ENCODE measurements around the gene THPO.

THPO gene

DNA sequence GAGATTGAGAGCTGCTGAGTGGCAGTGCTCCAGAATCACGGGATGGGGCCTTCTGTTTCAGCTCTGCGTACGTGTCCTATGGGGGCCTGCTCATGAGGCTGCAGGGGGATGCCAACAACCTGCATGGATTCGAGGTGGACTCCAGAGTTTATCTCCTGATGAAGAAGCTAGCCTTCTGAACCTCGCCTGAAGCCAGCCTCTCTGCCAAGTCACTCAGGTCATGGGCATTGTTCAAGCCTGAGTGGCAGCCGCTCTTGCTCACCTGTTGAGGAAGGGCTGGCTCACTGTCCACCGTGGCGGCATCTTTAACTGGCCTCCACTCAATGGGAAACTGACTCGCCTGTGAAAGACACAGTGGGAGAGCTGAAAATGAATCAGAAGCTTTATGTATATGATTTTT lies 9.9 kb downstream of the THPO start:
- H3K27me3 ChIP-seq (ENCODE audit: control insufficient read depth in 1 of 2, insufficient read depth in 2 of 2, low read length in 2 of 2): no peaks in the 10 kb centered on the region
- no peak overlapping the region for H3K4me3 ChIP-seq (ENCODE audit: low read depth in 1 of 2, low read length in 2 of 2)
- no peaks in the 10 kb centered on the region for H3K9me3 ChIP-seq (ENCODE audit: control insufficient read depth in 1 of 2, low read length in 2 of 2)
- H3K4me1 ChIP-seq (ENCODE audit: control insufficient read depth in 1 of 2, insufficient read depth in 2 of 2, low read length in 2 of 2): peaks cover 10 to 23% of the 10 kb centered on the region in 2 donors
- no peak overlapping the region for H3K9ac ChIP-seq (ENCODE audit: low read depth in 1 of 2, low read length in 2 of 2)
- H3K36me3 ChIP-seq (ENCODE audit: control insufficient read depth in 1 of 2, insufficient read depth in 2 of 2, low read length in 2 of 2): peaks cover 16 to 45% of the 10 kb centered on the region in 2 donors
- no peak overlapping the region for H3K27ac ChIP-seq (ENCODE audit: low read depth, low read length)

DNA sequence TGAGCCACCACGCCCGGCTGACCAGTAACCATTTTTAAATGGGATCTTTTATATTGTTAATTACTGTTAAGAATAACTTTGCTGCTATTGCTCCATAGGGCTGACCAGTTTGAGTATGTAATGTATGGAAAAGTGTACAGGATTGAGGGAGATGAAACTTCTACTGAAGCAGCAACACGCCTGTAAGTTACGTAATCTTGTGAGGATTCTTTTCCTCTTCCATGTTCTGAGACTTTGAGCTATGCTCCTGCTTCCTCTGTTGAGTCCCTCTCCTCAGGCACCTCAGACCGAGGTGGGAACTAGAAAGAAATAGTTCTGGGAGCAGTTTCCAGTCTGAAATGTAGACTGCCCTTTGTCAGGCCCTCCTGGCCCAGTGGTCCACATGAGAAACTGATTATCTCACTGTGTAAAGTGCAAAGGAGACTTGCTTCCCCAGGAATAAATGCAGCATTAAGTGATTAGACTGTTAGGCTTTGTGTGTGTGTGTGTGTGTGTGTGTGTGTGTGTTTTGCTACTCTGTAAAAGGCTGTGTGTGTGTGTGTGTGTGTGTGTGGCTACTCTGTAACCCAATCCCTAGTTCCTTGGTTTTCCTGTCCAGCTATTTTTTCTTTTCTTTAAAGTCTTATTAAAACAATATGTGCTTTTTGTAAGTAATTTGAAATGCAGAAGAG lies 11.3 kb downstream of the THPO start:
- Histone ChIP-seq H3K36me3 (ENCODE audit: control insufficient read depth in 1 of 2, insufficient read depth in 2 of 2, low read length in 2 of 2) (peaks cover 16 to 45% of the 10 kb centered on the region in 2 donors), H3K27ac (ENCODE audit: low read depth, low read length) (no peak overlapping the region)

DNA sequence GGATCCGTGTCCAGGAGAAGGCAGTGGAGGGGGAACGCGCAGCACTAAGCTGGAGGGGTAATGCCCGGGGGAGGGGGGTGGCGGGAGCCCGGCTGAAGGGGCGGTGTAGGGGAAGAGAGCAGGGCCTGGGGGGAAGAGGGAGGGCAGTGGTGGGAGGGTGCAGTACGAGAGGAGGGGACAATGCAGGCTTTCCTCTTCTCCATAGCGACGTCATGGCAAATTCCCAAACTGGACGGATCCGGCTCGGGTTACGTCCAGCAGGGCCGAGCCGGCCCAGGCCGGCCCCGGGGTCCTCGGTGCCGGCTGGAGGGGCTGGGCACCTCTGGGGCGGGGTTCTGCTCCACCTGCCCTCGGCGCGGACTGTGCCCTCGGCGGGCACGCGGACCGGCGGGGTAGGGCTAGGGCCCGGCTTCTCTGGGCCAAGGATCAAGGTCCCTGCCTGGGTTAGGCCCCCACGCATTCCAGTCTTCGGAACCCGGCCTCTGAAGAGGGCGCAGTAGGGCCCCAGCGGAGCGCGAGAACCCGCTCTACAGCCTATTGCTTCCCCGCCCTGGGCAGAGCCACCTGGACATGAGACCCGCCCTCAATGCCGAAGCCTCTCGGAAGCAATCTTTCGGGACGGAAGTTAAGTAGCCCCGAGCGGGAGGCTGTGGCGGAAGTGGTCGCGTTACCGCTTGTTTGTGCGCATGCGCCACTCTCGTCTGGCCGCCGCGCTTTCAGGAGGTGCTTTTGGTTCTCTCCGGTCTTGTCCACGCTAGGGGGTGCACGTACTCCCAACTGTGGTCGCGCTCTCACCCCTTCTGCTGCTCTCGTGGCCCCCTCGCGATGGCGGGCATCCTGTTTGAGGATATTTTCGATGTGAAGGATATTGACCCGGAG lies 15.1 kb downstream of the THPO start:
- Histone ChIP-seq H3K9ac (ENCODE audit: low read depth in 1 of 2, low read length in 2 of 2) (peak overlapping the region; percentile 91 to 94), H3K4me3 (ENCODE audit: low read depth in 1 of 2, low read length in 2 of 2) (peak overlapping the region; percentile 91 to 93), H3K9me3 (ENCODE audit: control insufficient read depth in 1 of 2, low read length in 2 of 2) (no peaks in the 10 kb centered on the region), H3K27me3 (ENCODE audit: control insufficient read depth in 1 of 2, insufficient read depth in 2 of 2, low read length in 2 of 2) (no peaks in the 10 kb centered on the region), H3K4me1 (ENCODE audit: control insufficient read depth in 1 of 2, insufficient read depth in 2 of 2, low read length in 2 of 2) (peaks cover 26 to 36% of the 10 kb centered on the region in 2 donors), H3K36me3 (ENCODE audit: control insufficient read depth in 1 of 2, insufficient read depth in 2 of 2, low read length in 2 of 2) (peaks cover 12 to 34% of the 10 kb centered on the region in 2 donors), H3K27ac (ENCODE audit: low read depth, low read length) (peak overlapping the region; percentile 98)

More for the DNA sequence above, 11.3 kb downstream of the THPO start:
- no peak overlapping the region for H3K4me3 ChIP-seq (ENCODE audit: low read depth in 1 of 2, low read length in 2 of 2)
- H3K9me3 ChIP-seq (ENCODE audit: control insufficient read depth in 1 of 2, low read length in 2 of 2): no peaks in the 10 kb centered on the region
- no peaks in the 10 kb centered on the region for H3K27me3 ChIP-seq (ENCODE audit: control insufficient read depth in 1 of 2, insufficient read depth in 2 of 2, low read length in 2 of 2)
- peaks cover 10 to 23% of the 10 kb centered on the region in 2 donors for H3K4me1 ChIP-seq (ENCODE audit: control insufficient read depth in 1 of 2, insufficient read depth in 2 of 2, low read length in 2 of 2)
- no peak overlapping the region for H3K9ac ChIP-seq (ENCODE audit: low read depth in 1 of 2, low read length in 2 of 2)

DNA sequence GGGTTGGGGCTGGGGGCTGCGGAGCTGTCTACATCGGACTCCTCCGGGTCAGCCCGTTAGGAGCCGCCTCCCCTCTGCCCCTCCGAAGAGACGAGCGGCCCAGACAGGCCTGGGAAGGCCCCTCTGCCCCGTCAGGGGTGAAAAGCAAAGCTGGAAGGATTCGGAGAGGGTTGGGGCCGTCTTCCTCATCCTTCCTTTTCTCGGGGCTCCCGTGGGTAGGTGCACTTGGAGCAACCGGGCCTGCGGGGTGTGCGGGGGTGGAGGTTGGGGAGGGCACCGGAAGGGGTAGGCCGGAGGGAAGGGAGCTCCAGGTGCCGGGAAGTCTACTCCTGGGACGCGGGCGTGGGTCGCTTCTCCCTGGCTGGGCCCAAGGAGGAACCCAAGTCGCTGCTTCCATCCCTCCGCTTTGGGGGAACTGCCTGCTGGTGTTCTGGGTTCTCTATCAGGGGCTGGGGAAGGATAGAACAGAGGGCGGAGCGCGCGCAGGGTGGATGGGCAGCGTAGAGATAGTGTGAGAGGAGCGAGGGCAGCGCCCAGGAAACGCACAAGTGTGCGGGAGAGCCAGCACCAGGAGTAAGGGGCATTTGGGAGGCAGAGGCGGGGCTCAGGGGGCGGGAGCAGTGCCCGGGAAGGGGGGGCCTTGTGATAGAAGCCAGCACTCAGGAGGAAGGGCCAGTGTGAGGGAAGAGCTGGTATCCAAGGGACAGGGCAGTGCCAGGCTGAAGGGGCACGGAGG lies 15.9 kb downstream of the THPO start:
- no peaks in the 10 kb centered on the region for H3K9me3 ChIP-seq (ENCODE audit: control insufficient read depth in 1 of 2, low read length in 2 of 2)
- H3K4me3 ChIP-seq (ENCODE audit: low read depth in 1 of 2, low read length in 2 of 2): peak overlapping the region; percentile 91 to 93
- H3K9ac ChIP-seq (ENCODE audit: low read depth in 1 of 2, low read length in 2 of 2): peak overlapping the region; percentile 91 to 94
- peak overlapping the region; percentile 98 for H3K27ac ChIP-seq (ENCODE audit: low read depth, low read length)
- H3K4me1 ChIP-seq (ENCODE audit: control insufficient read depth in 1 of 2, insufficient read depth in 2 of 2, low read length in 2 of 2): peaks cover 26 to 36% of the 10 kb centered on the region in 2 donors
- peaks cover 9 to 36% of the 10 kb centered on the region in 2 donors for H3K36me3 ChIP-seq (ENCODE audit: control insufficient read depth in 1 of 2, insufficient read depth in 2 of 2, low read length in 2 of 2)
- H3K27me3 ChIP-seq (ENCODE audit: control insufficient read depth in 1 of 2, insufficient read depth in 2 of 2, low read length in 2 of 2): no peaks in the 10 kb centered on the region

DNA sequence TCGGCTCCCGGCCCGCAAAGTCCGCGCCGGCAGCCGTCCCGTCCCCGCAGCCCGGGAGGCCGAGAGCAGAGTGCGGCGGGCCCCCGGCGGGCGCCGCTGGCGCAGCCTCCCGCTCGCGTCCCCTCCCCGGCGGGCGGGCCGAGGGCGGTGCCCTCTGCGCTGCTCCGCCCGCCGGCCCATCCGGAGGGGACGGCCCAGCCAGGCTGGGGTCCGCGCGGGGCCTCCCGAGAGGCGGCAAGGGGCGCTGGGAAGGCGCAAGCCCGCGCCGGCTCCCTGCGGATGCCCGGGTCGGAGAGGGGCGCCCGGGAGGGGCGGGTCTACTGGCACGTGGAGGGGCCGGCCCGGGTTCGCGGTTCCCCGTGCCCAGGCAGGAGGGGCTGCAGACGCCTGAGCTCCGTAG lies 16.5 kb downstream of the THPO start, which contains the start of the genes CLCN2 and POLR2H:
TSS of gene CLCN2 (minus strand) at position 74 of the 400 bp plus-strand sequence. CDS start 126 bp downstream, outside the sequence.
TSS of gene POLR2H (plus strand) at position 179 of the 400 bp plus-strand sequence. CDS start 1,783 bp downstream, outside the sequence.
- peak within 1 kb of the TSS; percentile 91 to 93 for H3K4me3 ChIP-seq (ENCODE audit: low read depth in 1 of 2, low read length in 2 of 2)
- H3K4me1 ChIP-seq (ENCODE audit: control insufficient read depth in 1 of 2, insufficient read depth in 2 of 2, low read length in 2 of 2): peaks cover 26 to 32% of the 10 kb centered on the region in 2 donors
- H3K36me3 ChIP-seq (ENCODE audit: control insufficient read depth in 1 of 2, insufficient read depth in 2 of 2, low read length in 2 of 2): peaks cover 11 to 35% of the 10 kb centered on the region in 2 donors
- peak within 1 kb of the TSS; percentile 91 to 94 for H3K9ac ChIP-seq (ENCODE audit: low read depth in 1 of 2, low read length in 2 of 2)
- H3K27me3 ChIP-seq (ENCODE audit: control insufficient read depth in 1 of 2, insufficient read depth in 2 of 2, low read length in 2 of 2): no peaks in the 10 kb centered on the region
- H3K9me3 ChIP-seq (ENCODE audit: control insufficient read depth in 1 of 2, low read length in 2 of 2): no peaks in the 10 kb centered on the region
- peak within 1 kb of the TSS; percentile 98 for H3K27ac ChIP-seq (ENCODE audit: low read depth, low read length)

DNA sequence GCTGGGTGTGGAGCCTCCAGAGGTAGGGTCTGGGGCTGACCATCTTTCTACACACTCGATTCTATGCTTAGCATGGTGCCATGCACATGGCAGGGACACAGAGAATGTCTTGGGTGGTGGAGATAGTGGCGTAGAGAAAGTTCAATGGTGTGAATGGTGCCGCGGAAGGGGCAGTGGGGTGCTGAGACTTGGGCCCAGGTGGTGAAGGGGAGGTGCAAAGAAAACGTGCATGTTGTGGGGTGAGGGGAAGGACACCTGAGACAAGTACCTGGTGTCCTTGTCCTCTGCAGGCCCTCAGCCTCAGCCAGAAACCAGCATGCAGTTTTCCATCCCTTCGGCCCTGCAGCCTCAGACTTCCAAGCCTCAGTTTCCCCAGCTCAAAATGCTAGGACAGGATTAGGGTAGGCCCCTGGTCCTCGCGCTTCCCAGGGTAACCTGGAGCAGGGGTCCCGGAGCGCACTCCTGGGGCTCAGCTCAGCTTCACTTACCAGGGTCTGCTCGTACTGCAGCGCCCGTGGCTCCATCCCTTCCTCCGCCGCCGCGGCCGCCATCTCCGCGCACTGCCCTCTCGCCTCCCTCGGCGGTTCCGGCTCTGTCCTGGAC lies 17.0 kb downstream of the THPO start:
- Histone ChIP-seq H3K9me3 (ENCODE audit: control insufficient read depth in 1 of 2, low read length in 2 of 2) (no peaks in the 10 kb centered on the region), H3K9ac (ENCODE audit: low read depth in 1 of 2, low read length in 2 of 2) (peak overlapping the region; percentile 69 to 94), H3K36me3 (ENCODE audit: control insufficient read depth in 1 of 2, insufficient read depth in 2 of 2, low read length in 2 of 2) (peaks cover 10 to 35% of the 10 kb centered on the region in 2 donors), H3K4me3 (ENCODE audit: low read depth in 1 of 2, low read length in 2 of 2) (peak overlapping the region; percentile 91 to 93), H3K27me3 (ENCODE audit: control insufficient read depth in 1 of 2, insufficient read depth in 2 of 2, low read length in 2 of 2) (no peaks in the 10 kb centered on the region), H3K27ac (ENCODE audit: low read depth, low read length) (peak overlapping the region; percentile 58), H3K4me1 (ENCODE audit: control insufficient read depth in 1 of 2, insufficient read depth in 2 of 2, low read length in 2 of 2) (peaks cover 26 to 31% of the 10 kb centered on the region in 2 donors)

DNA sequence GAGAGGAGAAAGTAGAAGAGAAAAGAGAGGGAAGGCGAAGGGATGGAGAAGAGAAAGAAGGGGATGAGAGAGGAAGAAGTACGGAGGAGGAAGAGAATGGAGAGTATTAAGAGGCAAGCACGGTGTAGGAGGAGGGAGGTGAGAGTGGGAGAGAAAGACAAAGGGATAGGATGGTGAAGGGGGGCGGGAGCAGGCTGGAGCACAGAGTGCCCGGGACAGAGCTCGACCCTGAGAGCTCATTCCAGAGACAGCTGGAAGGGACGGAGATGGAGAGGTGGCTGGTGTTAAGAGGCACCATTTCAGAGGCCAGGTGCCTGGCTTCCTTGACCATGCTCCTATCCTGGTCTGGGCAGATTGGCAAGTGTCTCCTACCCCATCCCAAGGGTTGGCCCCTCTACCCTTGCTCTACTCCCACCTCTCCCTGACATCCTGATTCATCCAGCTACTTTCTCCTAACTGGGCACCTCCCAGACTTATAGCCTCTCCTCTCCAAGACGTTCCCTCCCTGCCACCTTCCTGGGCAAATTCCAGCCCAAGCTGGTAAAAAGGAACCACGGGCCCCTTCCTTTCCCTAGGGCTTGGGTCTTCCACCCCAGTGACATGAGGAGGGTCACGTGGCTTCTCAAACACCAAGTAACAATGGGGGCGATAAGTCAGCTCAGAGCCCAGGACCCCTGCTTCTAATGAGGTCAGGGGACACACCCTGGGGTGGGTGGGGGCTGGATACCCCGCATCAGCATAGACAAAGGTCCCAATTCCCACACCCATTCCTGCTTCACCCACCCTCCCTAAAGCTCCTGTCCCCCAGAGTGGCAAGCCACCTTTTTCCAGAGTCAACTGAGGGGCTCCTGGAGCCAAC lies 17.7 kb downstream of the THPO start:
- Histone ChIP-seq H3K9ac (ENCODE audit: low read depth in 1 of 2, low read length in 2 of 2) (peak overlapping the region; percentile 69 to 94), H3K4me1 (ENCODE audit: control insufficient read depth in 1 of 2, insufficient read depth in 2 of 2, low read length in 2 of 2) (peaks cover 26 to 31% of the 10 kb centered on the region in 2 donors), H3K36me3 (ENCODE audit: control insufficient read depth in 1 of 2, insufficient read depth in 2 of 2, low read length in 2 of 2) (peaks cover 8 to 38% of the 10 kb centered on the region in 2 donors), H3K9me3 (ENCODE audit: control insufficient read depth in 1 of 2, low read length in 2 of 2) (no peaks in the 10 kb centered on the region), H3K27me3 (ENCODE audit: control insufficient read depth in 1 of 2, insufficient read depth in 2 of 2, low read length in 2 of 2) (no peaks in the 10 kb centered on the region), H3K4me3 (ENCODE audit: low read depth in 1 of 2, low read length in 2 of 2) (peak overlapping the region; percentile 91 to 93), H3K27ac (ENCODE audit: low read depth, low read length) (no peak overlapping the region)

DNA sequence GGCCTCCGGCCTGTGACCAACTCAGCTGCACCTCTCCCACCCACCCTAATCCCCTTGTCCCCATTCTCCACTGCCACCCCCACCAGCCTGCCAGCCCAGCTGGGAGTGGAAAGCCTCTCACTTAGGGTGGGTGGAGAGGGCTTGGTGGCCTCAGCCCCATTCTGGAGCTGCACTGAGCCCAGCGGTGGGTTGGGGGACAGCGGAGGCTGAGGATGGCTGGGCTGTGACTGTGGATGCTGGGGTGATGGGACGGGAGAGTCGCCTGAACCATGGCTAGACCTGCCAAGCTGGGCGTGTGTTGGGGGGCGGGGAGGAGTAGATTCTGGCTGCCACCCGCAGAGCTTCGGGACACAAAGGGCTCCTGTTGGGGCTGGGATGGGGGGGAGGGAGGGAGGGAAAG lies 18.4 kb downstream of the THPO start:
- Histone ChIP-seq H3K36me3 (ENCODE audit: control insufficient read depth in 1 of 2, insufficient read depth in 2 of 2, low read length in 2 of 2) (peaks cover 6 to 36% of the 10 kb centered on the region in 2 donors), H3K4me3 (ENCODE audit: low read depth in 1 of 2, low read length in 2 of 2) (no peak overlapping the region), H3K27me3 (ENCODE audit: control insufficient read depth in 1 of 2, insufficient read depth in 2 of 2, low read length in 2 of 2) (no peaks in the 10 kb centered on the region), H3K4me1 (ENCODE audit: control insufficient read depth in 1 of 2, insufficient read depth in 2 of 2, low read length in 2 of 2) (peaks cover 21 to 26% of the 10 kb centered on the region in 2 donors), H3K9ac (ENCODE audit: low read depth in 1 of 2, low read length in 2 of 2) (no peak overlapping the region), H3K27ac (ENCODE audit: low read depth, low read length) (no peak overlapping the region), H3K9me3 (ENCODE audit: control insufficient read depth in 1 of 2, low read length in 2 of 2) (no peaks in the 10 kb centered on the region)

DNA sequence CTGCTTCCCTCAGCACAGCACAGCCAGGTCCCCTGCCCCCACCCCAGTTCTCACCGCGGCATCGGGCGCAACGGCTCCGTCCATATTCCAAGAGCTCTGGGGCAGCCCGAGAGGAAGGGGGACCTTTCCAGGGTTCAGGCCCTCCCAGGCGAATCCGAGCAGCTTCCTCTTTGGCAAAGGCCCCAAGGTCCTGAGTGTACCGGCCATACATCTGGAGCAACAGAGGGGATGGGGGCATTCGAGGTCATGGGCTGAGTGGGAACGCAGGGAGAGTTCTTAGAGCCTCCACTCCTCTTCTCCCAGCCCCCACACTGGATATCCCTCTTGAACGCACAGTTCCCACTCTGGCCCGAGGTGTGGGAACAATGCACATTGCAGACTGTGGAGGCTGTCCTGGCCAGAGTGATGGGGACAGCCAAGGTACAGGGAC lies 19.1 kb downstream of the THPO start:
- H3K36me3 ChIP-seq (ENCODE audit: control insufficient read depth in 1 of 2, insufficient read depth in 2 of 2, low read length in 2 of 2): peaks cover 6 to 35% of the 10 kb centered on the region in 2 donors
- H3K4me1 ChIP-seq (ENCODE audit: control insufficient read depth in 1 of 2, insufficient read depth in 2 of 2, low read length in 2 of 2): peaks cover 16 to 19% of the 10 kb centered on the region in 2 donors
- no peak overlapping the region for H3K4me3 ChIP-seq (ENCODE audit: low read depth in 1 of 2, low read length in 2 of 2)
- H3K9ac ChIP-seq (ENCODE audit: low read depth in 1 of 2, low read length in 2 of 2): no peak overlapping the region
- H3K9me3 ChIP-seq (ENCODE audit: control insufficient read depth in 1 of 2, low read length in 2 of 2): no peaks in the 10 kb centered on the region
- H3K27me3 ChIP-seq (ENCODE audit: control insufficient read depth in 1 of 2, insufficient read depth in 2 of 2, low read length in 2 of 2): no peaks in the 10 kb centered on the region
- no peak overlapping the region for H3K27ac ChIP-seq (ENCODE audit: low read depth, low read length)

Measured in duodenal mucosa (tissue), 2 donors.